Colonic mucosa (tissue), 4 donors: Measurements from ENCODE around the gene RPTOR. TPM values are rescaled to one million over a fixed set of nuclear protein-coding genes. Genes with fewer than 3 reads are reported as not detected.

Experiments
- DNase-seq: peaks from one replicate; pipeline ENCODE4 v3.0.0-alpha.2; 2020
- H3K27ac ChIP-seq: fragments of 200-600 bp; one replicate; pipeline ENCODE4 v1.8.0; 2021
- H3K27me3 ChIP-seq: fragments of 200-600 bp; one replicate; pipeline ENCODE4 v1.8.0; 2021
- H3K36me3 ChIP-seq: fragments of 200-600 bp; one replicate; pipeline ENCODE4 v1.8.0; 2021
- H3K4me1 ChIP-seq: fragments of 200-600 bp; one replicate; pipeline ENCODE4 v1.8.0; 2021; ENCODE audit warnings: mild to moderate bottlenecking
- H3K4me3 ChIP-seq: fragments of 200-600 bp; one replicate; pipeline ENCODE4 v1.8.0; 2021
- H3K9ac ChIP-seq, 2 donors: one replicate each; pipeline ENCODE4 v1.7.0; 2013; ENCODE audit warnings: control low read depth in 2 of 2, low read depth in 2 of 2, low read length in 2 of 2
- H3K9me3 ChIP-seq: fragments of 200-600 bp; one replicate; pipeline ENCODE4 v1.8.0; 2021
- intact Hi-C: fragments of 100-400 bp; cut with DNase I; formaldehyde crosslinking; loops from one replicate; pipeline ENCODE4 v1.14.1; 2022
- total RNA-seq, 2 donors: library from RNA; stranded (reverse); fragmentation: NEBNext Ultra II Directional in 1 of 2; extraction: Animal tissue kit (Norgen Biotek cat#: 25700) in 1 of 2; gene quantifications; one replicate each; pipeline ENCODE4 v1.2.1, GENCODE V29; 2021
- TF ChIP-seq, protein P1 (sequence below): fragments of 200-600 bp; IDR thresholded peaks from one replicate; pipeline ENCODE4 v1.8.0; 2022; ENCODE audit warnings: antibody characterized with exemption, mild to moderate bottlenecking
- donor health status: healthy.
- donor health status: DM: no; HTN: no; CAD: no.
- donor health status: DM: no; HTN: no; CAD: no.

Gene RPTOR
- total RNA-seq, 2 donors from 2014 or later = 21.2 to 39.6 TPM

DNA sequence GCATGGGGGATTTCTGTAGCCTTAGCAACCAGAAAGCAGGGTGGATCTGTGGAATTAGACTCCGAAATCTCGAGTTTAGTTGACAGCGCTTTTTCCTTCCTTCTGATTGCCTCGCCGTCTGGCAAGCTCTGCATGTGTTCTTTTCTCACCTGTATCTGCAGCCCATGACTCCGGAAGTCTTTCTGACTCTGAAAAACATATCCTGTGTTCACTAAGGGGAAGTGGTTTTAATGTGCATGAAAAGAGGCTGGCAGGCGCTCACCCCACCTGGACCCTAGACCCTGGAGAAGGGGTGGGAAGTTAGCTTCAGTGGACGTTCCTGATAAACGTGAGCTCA is 158.5 kb downstream of the RPTOR start:
- Histone ChIP-seq H3K27me3 (no peaks in the 10 kb centered on the region), H3K9me3 (no peaks in the 10 kb centered on the region), H3K36me3 (no peaks in the 10 kb centered on the region), H3K27ac (no peak overlapping the region), H3K9ac (no peak overlapping the region), H3K4me3 (no peak overlapping the region), H3K4me1 (no peaks in the 10 kb centered on the region)
- TF ChIP-seq, protein P1, sequence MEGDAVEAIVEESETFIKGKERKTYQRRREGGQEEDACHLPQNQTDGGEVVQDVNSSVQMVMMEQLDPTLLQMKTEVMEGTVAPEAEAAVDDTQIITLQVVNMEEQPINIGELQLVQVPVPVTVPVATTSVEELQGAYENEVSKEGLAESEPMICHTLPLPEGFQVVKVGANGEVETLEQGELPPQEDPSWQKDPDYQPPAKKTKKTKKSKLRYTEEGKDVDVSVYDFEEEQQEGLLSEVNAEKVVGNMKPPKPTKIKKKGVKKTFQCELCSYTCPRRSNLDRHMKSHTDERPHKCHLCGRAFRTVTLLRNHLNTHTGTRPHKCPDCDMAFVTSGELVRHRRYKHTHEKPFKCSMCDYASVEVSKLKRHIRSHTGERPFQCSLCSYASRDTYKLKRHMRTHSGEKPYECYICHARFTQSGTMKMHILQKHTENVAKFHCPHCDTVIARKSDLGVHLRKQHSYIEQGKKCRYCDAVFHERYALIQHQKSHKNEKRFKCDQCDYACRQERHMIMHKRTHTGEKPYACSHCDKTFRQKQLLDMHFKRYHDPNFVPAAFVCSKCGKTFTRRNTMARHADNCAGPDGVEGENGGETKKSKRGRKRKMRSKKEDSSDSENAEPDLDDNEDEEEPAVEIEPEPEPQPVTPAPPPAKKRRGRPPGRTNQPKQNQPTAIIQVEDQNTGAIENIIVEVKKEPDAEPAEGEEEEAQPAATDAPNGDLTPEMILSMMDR = no peak
- no peak for DNase-seq
- intact Hi-C loops = no loop called here

DNA sequence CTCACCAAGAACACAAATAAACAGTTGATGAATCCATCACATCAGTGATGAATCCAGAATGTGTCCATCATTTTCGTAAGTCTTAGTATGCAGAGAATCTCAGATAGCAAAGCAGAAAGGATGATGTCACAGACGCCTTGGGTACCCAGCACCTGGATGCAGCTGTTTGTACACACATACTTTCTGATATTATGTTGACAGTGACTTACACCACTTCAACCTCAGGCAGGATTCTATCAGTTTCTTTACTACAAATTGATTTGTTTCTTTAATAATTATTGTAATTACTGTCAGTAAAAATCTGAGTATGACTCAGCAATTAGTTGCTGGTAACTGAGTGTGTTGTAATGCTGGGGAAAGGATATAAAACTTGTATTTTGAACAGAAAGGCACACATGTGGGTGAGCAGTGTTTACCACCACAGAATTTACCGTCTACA is 159.8 kb downstream of the RPTOR start:
- Histone ChIP-seq H3K4me1 (no peaks in the 10 kb centered on the region), H3K27ac (no peak overlapping the region), H3K4me3 (no peak overlapping the region), H3K36me3 (no peaks in the 10 kb centered on the region), H3K9ac (no peak overlapping the region), H3K27me3 (no peaks in the 10 kb centered on the region), H3K9me3 (no peaks in the 10 kb centered on the region)
- TF ChIP-seq, protein P1 = no peak
- intact Hi-C loops = no loop called here
- DNase-seq = no peak

DNA sequence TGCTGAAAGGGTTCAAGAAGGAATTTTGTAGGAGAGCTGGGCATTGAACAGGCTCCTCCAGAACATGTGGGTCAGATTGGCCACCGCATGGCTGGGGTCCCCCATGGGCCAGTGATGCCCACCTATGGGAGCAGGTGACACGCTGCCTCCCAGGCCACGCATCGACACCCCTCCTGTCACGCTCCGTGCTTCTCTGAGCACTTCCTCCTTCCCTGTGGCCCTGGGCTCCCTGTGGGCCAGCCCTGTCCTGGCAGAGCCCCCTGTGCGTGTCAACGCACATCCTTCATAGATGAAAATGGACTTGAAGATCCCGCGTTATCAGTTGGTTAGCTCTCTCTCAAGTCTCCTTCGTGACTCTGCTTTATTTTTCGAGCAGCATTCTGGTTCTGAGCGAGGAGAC is 160.3 kb downstream of the RPTOR start:
- TF ChIP-seq, protein P1 = no peak
- no peak overlapping the region for H3K27ac ChIP-seq
- H3K27me3 ChIP-seq = no peaks in the 10 kb centered on the region
- H3K36me3 ChIP-seq = no peaks in the 10 kb centered on the region
- DNase-seq = no peak
- H3K4me3 ChIP-seq = no peak overlapping the region
- no peak overlapping the region for H3K9ac ChIP-seq
- no peaks in the 10 kb centered on the region for H3K9me3 ChIP-seq
- no peaks in the 10 kb centered on the region for H3K4me1 ChIP-seq
- intact Hi-C loops = no loop called here

DNA sequence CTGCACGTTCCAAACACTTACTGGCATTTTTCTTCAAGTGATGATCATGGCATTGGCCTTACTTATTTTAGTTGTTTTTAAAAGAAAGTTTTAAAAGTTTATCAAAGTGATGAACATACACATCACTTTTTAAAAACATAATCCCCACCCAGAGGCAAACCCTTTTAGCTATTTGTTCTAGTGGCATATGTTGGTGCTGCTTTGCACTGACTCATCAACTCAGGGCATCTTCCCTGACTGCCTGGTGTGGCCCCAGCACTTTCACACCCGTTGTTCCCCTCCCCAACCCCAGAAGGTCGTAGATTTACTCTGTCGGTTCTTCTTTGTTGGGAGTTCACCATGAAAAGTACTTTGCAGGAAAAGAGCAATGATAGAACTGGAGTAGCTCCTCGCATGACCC is 161.3 kb downstream of the RPTOR start:
- no peak overlapping the region for H3K9ac ChIP-seq
- H3K9me3 ChIP-seq = no peaks in the 10 kb centered on the region
- TF ChIP-seq, protein P1 = no peak
- no peaks in the 10 kb centered on the region for H3K27me3 ChIP-seq
- no peak for DNase-seq
- intact Hi-C loops = no loop called here
- H3K27ac ChIP-seq = no peak overlapping the region
- H3K36me3 ChIP-seq = no peaks in the 10 kb centered on the region
- H3K4me1 ChIP-seq = no peaks in the 10 kb centered on the region
- no peak overlapping the region for H3K4me3 ChIP-seq

DNA sequence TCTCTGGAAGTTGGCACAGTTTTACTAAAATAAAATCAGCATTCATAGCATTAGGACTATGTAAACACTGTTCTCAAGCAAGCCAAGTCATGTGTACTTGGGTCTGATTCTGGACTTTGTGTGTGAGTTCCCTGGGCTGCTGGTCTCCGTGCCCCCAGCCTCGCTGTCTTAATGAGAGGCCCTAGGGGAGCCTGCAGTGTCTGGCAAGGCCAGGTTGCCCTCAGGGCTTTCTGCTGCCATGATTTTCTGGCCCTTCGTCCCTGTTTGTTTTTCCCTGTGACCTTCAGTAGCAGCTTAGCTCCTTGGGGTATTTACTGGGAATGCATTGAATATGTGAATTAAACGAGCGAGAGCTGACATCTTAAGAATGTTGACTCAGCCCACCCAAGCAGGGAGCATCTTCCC is 161.8 kb downstream of the RPTOR start:
- Histone ChIP-seq H3K27me3 (no peaks in the 10 kb centered on the region), H3K36me3 (no peaks in the 10 kb centered on the region), H3K9me3 (no peaks in the 10 kb centered on the region), H3K4me3 (no peak overlapping the region), H3K9ac (no peak overlapping the region), H3K27ac (no peak overlapping the region), H3K4me1 (no peaks in the 10 kb centered on the region)
- intact Hi-C loops = no loop called here
- TF ChIP-seq, protein P1 = no peak
- DNase-seq = no peak

DNA sequence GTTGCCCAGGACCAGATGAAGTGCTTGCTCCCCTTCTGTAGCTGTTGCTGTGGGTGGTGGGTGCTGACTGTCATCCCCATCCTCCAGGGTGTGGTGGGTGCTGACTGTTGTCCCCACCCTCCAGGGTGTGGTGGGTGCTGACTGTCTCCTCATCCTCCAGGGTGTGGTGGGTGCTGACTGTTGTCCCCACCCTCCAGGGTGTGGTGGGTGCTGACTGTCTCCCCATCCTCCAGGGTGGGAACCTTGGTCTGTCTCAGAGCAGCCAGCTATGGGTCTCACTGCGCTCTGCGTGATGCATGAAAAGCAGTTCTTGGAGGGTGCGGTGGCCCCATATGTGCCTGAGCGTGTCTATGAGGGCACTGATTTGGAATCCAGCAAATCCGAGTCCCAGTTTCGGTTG is 163.8 kb downstream of the RPTOR start:
- H3K4me1 ChIP-seq = no peaks in the 10 kb centered on the region
- TF ChIP-seq, protein P1 = no peak
- no peak overlapping the region for H3K4me3 ChIP-seq
- DNase-seq = no peak
- intact Hi-C loops = no loop called here
- no peak overlapping the region for H3K27ac ChIP-seq
- no peaks in the 10 kb centered on the region for H3K36me3 ChIP-seq
- no peaks in the 10 kb centered on the region for H3K27me3 ChIP-seq
- H3K9me3 ChIP-seq = no peaks in the 10 kb centered on the region
- H3K9ac ChIP-seq = no peak overlapping the region
